Activated naive CD8-positive, alpha-beta T cell treated with anti-CD3 and anti-CD28 coated beads, Interleukin-2, amount 10 ng/mL, durations not matched to agents 7 days and 5 days (primary cell): ENCODE data around the gene UBE2Q2. TPM values are rescaled to one million over a fixed set of nuclear protein-coding genes. Genes with fewer than 3 reads are reported as not detected.
"Not testable (repeated sequence)": the region's sequence is repeated elsewhere in the genome, so short reads cannot be mapped to it uniquely, and the experiment has no call there.

Experiments
- ATAC-seq: fragments of 150-1000 bp; cut with Tn5 transposase; one replicate; pipeline ENCODE4 v1.10.0; 2021; ENCODE audit warnings: low read depth, moderate library complexity
- POLR2A ChIA-PET: fragments of 350-600 bp; sonication (Branson Sonifier 250); formaldehyde crosslinking; loops from one replicate; lab custom pipeline; 2021; ENCODE audit warnings: antibody characterized with exemption; lab: Charles Lee
- DNase-seq: peaks from one replicate; pipeline ENCODE4 v3.0.0; 2021
- H3K27ac Mint-ChIP-seq: one replicate; pipeline ENCODE4 v1.8.0; 2022; ENCODE audit warnings: mild to moderate bottlenecking, mixed read lengths
- H3K27me3 Mint-ChIP-seq: one replicate; pipeline ENCODE4 v1.8.0; 2022; ENCODE audit warnings: mild to moderate bottlenecking, moderate library complexity, mixed read lengths
- H3K36me3 Mint-ChIP-seq: one replicate; pipeline ENCODE4 v1.8.0; 2021; ENCODE audit warnings: mild to moderate bottlenecking, mixed read lengths
- H3K4me1 Mint-ChIP-seq: one replicate; pipeline ENCODE4 v1.8.0; 2021; ENCODE audit warnings: mixed read lengths
- H3K4me3 Mint-ChIP-seq: one replicate; pipeline ENCODE4 v1.8.0; 2022; ENCODE audit warnings: mild to moderate bottlenecking, moderate library complexity, mixed read lengths
- H3K9me3 Mint-ChIP-seq: one replicate; pipeline ENCODE4 v1.8.0; 2021; ENCODE audit warnings: mixed read lengths
- total RNA-seq, 2 experiments: library from RNA; stranded (reverse); gene quantifications; one replicate each; pipeline ENCODE4 v1.2.3, GENCODE V29; 2021

The UBE2Q2 gene
- total RNA-seq, 2 experiments from 2014 or later = 27.5 to 29.7 TPM

DNA sequence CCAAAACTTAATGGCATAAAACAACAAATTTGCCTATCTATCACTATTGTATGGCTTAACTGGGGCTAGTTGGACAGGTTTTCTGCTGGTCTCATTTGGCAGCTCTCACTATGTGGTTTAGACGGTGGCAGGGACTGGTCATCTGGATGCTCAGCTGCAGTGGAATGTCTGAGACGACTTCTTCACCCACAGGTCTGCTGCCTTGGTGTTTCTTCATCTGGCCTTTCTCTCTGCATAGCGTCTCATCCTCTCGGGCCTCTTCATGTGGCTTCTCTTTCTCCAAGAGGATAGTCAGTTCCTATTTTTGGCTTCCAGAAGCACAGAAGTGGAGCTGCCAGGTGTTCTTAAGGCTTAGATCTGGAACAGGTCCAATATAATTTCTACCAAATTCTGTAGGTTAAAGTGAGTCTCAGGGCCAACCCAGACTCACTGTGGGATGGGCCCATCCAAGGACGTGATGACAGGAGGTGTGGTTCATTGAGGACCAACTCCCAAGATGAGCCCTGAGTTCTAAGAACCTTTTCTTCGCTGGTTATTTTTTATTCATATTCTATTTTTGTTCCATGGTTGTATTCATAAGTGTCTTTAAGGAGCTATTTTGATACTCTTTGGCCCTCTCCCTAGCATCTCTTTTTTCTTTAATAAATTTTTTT lies 18.6 kb downstream of the UBE2Q2 start:
- no peak for DNase-seq
- Mint-ChIP-seq H3K27me3 (no peaks in the 10 kb centered on the region), H3K9me3 (no peaks in the 10 kb centered on the region), H3K27ac (no peak overlapping the region), H3K36me3 (peaks cover 40% of the 10 kb centered on the region), H3K4me3 (no peak overlapping the region), H3K4me1 (peaks cover 11% of the 10 kb centered on the region)
- ATAC-seq = no peak
- POLR2A ChIA-PET = interaction anchor here (0.7 kb wide), 1 partner anchor 832 kb away, joined by 3 read pairs; no protein-coding TSS in a partner anchor

DNA sequence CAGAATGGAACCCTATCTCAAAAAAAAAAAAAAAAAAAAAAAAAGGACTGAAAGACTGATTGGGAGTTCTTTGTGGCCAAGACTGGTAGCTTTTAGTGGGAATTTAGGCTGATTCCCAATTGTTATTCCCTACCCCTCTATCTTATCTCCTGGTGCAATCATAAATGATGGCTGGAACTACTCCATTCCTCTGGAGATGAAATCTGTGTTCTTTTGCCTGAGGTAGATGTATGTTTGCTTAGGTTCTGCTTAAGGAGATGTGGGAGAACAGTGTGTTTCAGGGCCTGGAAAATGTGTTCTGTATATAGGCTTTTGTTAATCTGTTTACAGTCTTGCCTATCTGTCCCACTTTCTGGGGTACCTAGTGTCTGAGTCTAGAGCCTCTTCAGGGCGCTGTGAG lies 19.5 kb downstream of the UBE2Q2 start:
- POLR2A ChIA-PET = interaction anchor here (0.6 to 0.7 kb wide), 2 partner anchors 41 to 833 kb away, joined by 3 read pairs; partner anchors contain the start of gene FBXO22
- ATAC-seq (no peak), DNase-seq (no peak)
- Mint-ChIP-seq H3K4me3 (no peak overlapping the region), H3K27ac (no peak overlapping the region), H3K4me1 (peaks cover 16% of the 10 kb centered on the region), H3K9me3 (no peaks in the 10 kb centered on the region), H3K27me3 (no peaks in the 10 kb centered on the region), H3K36me3 (peaks cover 40% of the 10 kb centered on the region)

DNA sequence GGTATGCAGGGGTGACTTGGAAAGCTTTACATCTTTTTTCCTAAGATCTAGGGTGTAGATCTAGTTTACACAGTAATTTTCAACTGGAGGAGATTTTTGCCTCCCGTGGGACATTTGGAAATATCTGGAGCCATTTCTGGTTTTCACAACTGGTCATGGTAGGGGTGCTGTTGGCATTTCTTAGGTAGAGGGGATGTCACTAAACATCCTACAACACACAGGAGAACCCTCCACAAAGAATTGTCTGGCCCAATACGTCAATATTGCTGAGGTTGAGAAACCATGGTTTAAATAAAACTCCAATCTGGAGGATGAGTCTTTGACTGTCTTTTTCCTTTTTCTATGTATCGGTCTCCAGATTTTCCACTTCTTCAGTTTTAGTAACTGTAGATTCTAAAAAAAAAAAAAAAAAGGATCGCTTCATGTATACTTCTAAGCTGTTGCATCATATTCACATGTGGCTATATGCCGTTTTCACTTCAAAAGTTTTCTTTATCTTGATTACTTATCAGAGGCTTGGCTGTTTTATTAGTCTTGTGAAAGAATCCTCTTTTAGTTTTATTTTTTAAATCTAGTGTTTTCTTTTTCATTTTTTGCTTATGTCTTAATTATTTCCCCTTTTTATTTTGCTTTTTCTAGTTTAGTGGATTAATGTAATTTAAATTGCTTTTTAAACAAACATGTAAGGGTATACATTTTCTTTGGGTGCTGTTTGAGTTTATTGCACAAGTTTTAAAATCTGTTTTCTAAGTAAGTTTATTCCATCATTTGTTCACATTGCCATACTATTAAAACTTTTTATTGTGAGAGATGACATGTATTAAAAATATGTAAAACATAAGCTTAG lies 21.2 kb downstream of the UBE2Q2 start:
- Mint-ChIP-seq H3K4me3 (no peak overlapping the region), H3K27me3 (no peaks in the 10 kb centered on the region), H3K36me3 (peaks cover 38% of the 10 kb centered on the region), H3K4me1 (peaks cover 14% of the 10 kb centered on the region), H3K27ac (no peak overlapping the region), H3K9me3 (no peaks in the 10 kb centered on the region)
- DNase-seq = no peak
- POLR2A ChIA-PET = no interaction called here
- no peak for ATAC-seq

DNA sequence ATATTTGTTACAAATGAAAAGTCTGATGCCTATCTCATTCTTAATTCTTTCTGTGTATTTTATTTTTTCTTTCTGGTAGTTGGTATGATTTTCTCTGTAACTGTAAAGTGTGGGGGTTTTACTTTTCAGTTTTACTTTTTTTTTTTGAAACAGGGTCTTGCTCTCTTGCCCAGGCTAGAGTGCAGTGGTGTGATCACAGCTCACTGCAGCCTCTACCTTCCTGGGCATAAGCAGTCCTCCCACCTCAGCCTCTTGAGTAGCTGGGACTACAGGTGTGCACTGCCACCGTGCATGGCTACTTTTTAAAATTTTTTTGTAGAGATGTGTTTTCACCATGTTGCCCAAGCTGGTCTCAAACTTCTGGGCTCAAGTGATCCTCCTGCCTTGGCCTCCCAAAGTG lies 22.8 kb downstream of the UBE2Q2 start:
- H3K9me3 Mint-ChIP-seq, H3K27ac Mint-ChIP-seq, POLR2A ChIA-PET, ATAC-seq, H3K4me3 Mint-ChIP-seq, DNase-seq, H3K27me3 Mint-ChIP-seq: not testable (repeated sequence)
- Mint-ChIP-seq H3K36me3 (peaks cover 34% of the 10 kb centered on the region), H3K4me1 (peaks cover 12% of the 10 kb centered on the region)

DNA sequence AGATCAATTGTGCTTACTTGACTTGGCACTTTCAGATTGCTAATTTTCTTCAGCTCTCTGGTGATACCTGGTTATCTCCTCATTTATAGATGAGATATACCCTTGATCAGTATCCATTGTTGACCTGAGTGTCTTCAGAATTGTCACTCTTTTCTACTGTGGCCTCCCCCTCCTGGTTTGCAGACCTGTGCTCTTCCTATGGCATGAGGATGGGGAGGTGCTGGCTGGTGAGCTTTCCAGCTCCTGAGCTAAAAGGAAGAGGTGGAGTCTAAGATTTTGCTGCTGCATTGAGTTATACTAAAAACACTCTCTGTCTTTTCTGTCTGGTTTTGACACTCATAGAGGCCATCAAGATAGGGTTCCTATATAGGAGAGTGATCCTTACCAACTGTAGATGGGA lies 23.7 kb downstream of the UBE2Q2 start:
- Mint-ChIP-seq H3K27ac (no peak overlapping the region), H3K36me3 (peaks cover 28% of the 10 kb centered on the region), H3K4me3 (no peak overlapping the region), H3K27me3 (no peaks in the 10 kb centered on the region), H3K9me3 (no peaks in the 10 kb centered on the region), H3K4me1 (peaks cover 12% of the 10 kb centered on the region)
- POLR2A ChIA-PET = no interaction called here
- no peak for DNase-seq
- ATAC-seq = no peak

DNA sequence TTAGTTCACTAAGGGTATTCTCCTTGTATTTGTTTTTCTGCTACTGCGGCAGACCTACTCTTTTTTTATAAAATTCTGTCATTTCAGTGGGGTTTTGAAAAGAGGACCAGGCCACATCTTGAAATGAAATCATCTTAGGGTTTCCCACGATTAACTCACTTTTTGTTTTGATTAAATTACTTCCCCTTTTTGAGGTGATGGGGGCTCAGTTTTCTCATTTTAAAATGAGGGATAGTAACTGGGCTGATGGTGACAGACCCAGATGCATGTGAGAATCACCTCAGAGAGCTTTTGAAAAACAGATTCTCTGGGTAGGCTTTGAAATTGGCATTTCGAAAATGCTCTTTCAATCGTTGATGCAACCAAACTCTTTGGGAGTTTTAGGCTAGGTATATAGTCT lies 24.2 kb downstream of the UBE2Q2 start:
- no peak overlapping the region for H3K4me3 Mint-ChIP-seq
- H3K27me3 Mint-ChIP-seq = no peaks in the 10 kb centered on the region
- H3K4me1 Mint-ChIP-seq = peaks cover 12% of the 10 kb centered on the region
- POLR2A ChIA-PET = no interaction called here
- H3K9me3 Mint-ChIP-seq = no peaks in the 10 kb centered on the region
- no peak overlapping the region for H3K27ac Mint-ChIP-seq
- no peak for ATAC-seq
- H3K36me3 Mint-ChIP-seq = peaks cover 26% of the 10 kb centered on the region
- no peak for DNase-seq

DNA sequence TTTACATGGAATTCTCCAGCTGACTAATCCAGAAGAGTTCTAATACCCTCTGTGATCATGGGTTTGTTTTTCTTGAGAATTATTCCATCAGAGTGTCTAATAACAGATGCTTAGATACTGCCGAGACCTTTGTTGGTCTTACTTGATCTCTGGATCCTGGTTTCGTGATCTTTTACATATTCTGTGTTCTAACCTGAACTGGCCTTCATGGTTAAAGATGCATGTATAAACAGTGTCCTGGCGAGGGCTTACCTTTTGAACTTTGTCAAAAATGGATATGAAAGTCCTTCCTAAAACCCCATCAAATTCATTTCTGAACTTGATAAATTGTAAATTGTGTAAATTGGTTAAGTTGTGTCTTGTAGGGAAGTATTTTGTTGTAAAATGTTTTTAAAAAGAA lies 24.8 kb downstream of the UBE2Q2 start:
- POLR2A ChIA-PET = no interaction called here
- Mint-ChIP-seq H3K36me3 (peaks cover 24% of the 10 kb centered on the region), H3K27me3 (no peaks in the 10 kb centered on the region), H3K4me1 (peaks cover 12% of the 10 kb centered on the region), H3K27ac (no peak overlapping the region), H3K9me3 (no peaks in the 10 kb centered on the region), H3K4me3 (no peak overlapping the region)
- ATAC-seq (no peak), DNase-seq (no peak)

DNA sequence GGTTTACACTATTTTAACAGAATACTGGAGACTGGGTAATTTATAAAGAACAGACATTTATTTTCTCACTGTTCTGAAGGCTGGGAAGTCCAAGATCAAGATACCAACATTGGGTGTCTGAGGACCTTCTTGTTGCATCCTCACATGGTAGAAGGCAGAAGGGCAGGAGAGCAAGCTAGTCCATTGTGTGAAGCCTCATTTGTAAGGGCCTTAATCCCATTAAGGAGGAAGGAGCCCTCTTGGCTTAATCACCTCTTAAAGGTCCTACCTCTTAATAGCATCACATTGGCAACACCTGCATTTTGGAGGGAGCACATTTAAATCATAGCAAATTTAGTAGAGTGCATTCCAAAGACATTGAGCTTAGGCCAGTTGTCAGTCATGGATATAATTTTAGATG lies 26.2 kb downstream of the UBE2Q2 start:
- Mint-ChIP-seq H3K4me1 (peaks cover 12% of the 10 kb centered on the region), H3K9me3 (no peaks in the 10 kb centered on the region), H3K27ac (no peak overlapping the region), H3K27me3 (no peaks in the 10 kb centered on the region), H3K36me3 (peaks cover 24% of the 10 kb centered on the region), H3K4me3 (no peak overlapping the region)
- ATAC-seq (no peak), DNase-seq (no peak)
- POLR2A ChIA-PET = no interaction called here

DNA sequence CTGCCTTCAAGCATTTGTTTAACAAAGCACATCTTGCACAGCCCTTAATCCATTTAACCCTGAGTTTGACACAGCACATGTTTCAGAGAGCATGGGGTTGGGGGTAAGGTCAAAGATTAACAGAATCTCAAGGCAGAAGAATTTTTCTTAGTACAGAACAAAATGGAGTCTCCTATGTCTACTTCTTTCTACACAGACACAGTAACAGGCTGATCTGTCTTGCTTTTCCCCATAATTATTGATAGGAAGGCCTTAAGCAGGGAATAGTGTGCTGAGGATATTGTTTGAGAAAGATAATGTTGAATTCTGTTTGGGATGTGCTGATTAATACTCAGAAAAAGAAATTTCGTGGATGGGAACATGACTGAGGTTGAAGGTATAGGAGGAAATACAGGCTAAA lies 28.3 kb downstream of the UBE2Q2 start:
- H3K4me3 Mint-ChIP-seq, H3K9me3 Mint-ChIP-seq, H3K27me3 Mint-ChIP-seq, POLR2A ChIA-PET, DNase-seq, H3K4me1 Mint-ChIP-seq, ATAC-seq, H3K27ac Mint-ChIP-seq: not testable (repeated sequence)
- peaks cover 33% of the 10 kb centered on the region for H3K36me3 Mint-ChIP-seq

DNA sequence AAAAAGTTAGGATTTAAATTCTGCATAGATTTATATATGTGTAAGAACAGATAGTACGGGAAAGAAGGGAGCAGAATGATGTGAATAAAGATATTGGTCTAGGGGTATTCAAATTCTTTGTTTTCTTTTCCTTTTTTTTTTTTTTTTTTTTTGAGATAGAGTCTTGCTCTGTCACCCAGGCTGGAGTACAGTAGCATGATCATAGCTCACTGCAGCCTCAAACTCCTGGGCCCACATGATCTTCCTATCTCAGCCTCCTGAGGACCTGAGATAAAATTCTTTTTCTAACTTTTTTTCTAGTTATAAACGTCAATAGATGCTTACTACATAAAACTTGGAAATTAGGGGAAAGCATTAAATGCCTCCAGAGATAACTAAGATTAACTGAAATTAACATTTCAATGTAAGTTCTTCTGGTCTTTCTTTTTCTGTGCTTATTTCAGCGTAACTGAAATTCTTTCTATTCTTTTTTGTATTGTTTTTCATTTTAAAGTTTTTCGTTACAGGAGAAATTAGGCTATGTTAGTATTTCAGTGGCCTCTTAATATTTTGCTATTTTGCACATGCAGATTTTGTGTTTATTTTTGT lies 29.2 kb downstream of the UBE2Q2 start:
- POLR2A ChIA-PET = no interaction called here
- no peaks in the 10 kb centered on the region for H3K9me3 Mint-ChIP-seq
- H3K4me3 Mint-ChIP-seq = no peak overlapping the region
- H3K27ac Mint-ChIP-seq = no peak overlapping the region
- H3K36me3 Mint-ChIP-seq = peaks cover 33% of the 10 kb centered on the region
- peaks cover 4% of the 10 kb centered on the region for H3K4me1 Mint-ChIP-seq
- no peaks in the 10 kb centered on the region for H3K27me3 Mint-ChIP-seq
- DNase-seq = no peak
- ATAC-seq = no peak

DNA sequence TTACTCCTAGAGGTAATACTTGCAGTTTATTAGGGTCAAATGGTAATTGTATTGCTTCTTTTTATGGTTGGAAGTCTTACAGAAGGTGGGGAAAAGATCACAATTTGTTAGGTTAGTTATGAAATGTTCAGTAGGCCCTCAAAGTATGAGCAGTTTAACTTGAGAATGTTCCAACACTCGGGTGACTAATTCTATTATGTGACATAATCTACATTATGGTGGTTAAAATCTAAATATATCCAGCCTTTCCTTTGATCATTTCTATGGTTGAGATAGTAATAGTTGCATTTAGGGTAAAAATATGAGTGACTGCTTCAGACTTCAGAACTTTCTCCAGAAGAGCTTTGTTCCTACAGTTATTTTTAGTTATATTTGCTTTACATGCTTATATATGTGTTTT lies 40.8 kb downstream of the UBE2Q2 start:
- H3K27me3 Mint-ChIP-seq = no peaks in the 10 kb centered on the region
- no peak for ATAC-seq
- no peak overlapping the region for H3K4me3 Mint-ChIP-seq
- no peaks in the 10 kb centered on the region for H3K4me1 Mint-ChIP-seq
- POLR2A ChIA-PET = interaction anchor here (0.5 kb wide), 1 partner anchor 72 kb away, joined by 3 read pairs; no protein-coding TSS in a partner anchor
- no peaks in the 10 kb centered on the region for H3K9me3 Mint-ChIP-seq
- H3K27ac Mint-ChIP-seq = peak overlapping the region; percentile 61
- DNase-seq = no peak
- peaks cover 24% of the 10 kb centered on the region for H3K36me3 Mint-ChIP-seq

DNA sequence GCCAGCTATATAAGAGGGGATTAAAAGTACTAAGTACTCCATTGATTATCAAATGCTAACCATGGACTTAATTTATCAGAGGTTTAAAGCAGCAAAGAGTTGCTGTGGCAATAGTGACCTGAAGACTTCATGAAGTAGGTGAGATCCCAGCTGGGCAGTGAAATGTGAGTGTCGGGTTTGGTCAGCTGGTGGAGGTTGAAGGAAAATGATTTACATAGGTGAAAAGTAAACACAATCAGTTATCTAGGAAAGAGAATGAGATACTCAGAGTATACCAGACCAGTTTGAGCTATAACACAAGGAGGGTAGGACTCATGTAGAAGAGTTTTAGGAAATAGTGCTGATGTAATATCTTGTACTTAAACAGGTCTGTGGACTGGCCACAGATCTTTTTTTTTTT lies 43.9 kb downstream of the UBE2Q2 start:
- H3K36me3 Mint-ChIP-seq = peaks cover 24% of the 10 kb centered on the region
- ATAC-seq (no peak), DNase-seq (no peak)
- no peak overlapping the region for H3K27ac Mint-ChIP-seq
- peaks cover 10% of the 10 kb centered on the region for H3K4me1 Mint-ChIP-seq
- POLR2A ChIA-PET = no interaction called here
- H3K9me3 Mint-ChIP-seq = no peaks in the 10 kb centered on the region
- H3K4me3 Mint-ChIP-seq = no peak overlapping the region
- H3K27me3 Mint-ChIP-seq = no peaks in the 10 kb centered on the region

DNA sequence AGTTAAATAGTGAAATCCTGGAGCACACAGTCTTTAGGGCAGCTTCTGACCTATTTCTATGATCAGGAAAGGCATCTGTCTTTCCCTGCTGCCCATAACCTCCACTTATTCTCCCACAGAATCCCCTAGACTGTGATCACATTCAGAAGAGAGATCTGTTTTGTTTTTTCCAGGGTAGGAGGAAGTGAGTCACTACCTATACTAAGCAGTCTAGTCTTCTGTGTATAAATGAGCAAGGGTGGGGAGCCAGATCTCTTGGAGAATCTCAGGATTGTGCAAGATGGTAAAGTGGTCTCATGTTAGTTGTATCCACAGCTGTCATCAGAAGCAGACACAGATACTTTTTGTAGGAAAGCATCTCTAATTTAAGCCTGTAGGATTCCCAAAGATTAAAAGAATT lies 48.6 kb downstream of the UBE2Q2 start:
- H3K36me3 Mint-ChIP-seq = peaks cover 32% of the 10 kb centered on the region
- no peaks in the 10 kb centered on the region for H3K27me3 Mint-ChIP-seq
- no peak for ATAC-seq
- DNase-seq = no peak
- POLR2A ChIA-PET = no interaction called here
- H3K9me3 Mint-ChIP-seq = no peaks in the 10 kb centered on the region
- H3K4me1 Mint-ChIP-seq = peaks cover 12% of the 10 kb centered on the region
- H3K4me3 Mint-ChIP-seq = no peak overlapping the region
- no peak overlapping the region for H3K27ac Mint-ChIP-seq
